H1 (cell line): ENCODE results near the gene LMAN2.

Experiments used
- CTCF ChIP-seq, 3 experiments: IDR thresholded peaks; 1 replicate in 2 of 3; 2 replicates in 1 of 3; pipeline versions ENCODE4 v1.5.1 to v1.6.1; 2011; ENCODE audit warnings: low read length in 3 of 3, mild to moderate bottlenecking in 3 of 3, inconsistent platforms in 2 of 3, low read depth in 1 of 3, moderate library complexity in 1 of 3; ENCODE audit not compliant: insufficient read depth in 1 of 3; ENCODE audit errors: control extremely low read depth in 1 of 3
- EZH2 ChIP-seq: fragments of 200-600 bp; sonication (generic); IDR thresholded peaks from 2 replicates; pipeline ENCODE4 v1.7.1; 2012; ENCODE audit warnings: low read depth, mild to moderate bottlenecking, moderate library complexity, low read length, inconsistent platforms; ENCODE audit not compliant: severe bottlenecking
- GABPA ChIP-seq: IDR thresholded peaks from 2 replicates; pipeline ENCODE4 v1.6.1; 2011; ENCODE audit warnings: mild to moderate bottlenecking, low read length, moderate library complexity, borderline replicate concordance; ENCODE audit not compliant: insufficient read depth
- KDM5A ChIP-seq: fragments of 200-600 bp; IDR thresholded peaks from 2 replicates; pipeline ENCODE4 v1.7.1; 2012; ENCODE audit warnings: mild to moderate bottlenecking, low read length, inconsistent platforms, mixed read lengths
- USF2 ChIP-seq: IDR thresholded peaks from 2 replicates; pipeline ENCODE4 v1.6.1; 2011; ENCODE audit warnings: low read length, improper control_type of control experiment

- TF ChIP-seq GABPA (no peak), CTCF (IDR thresholded peaks at IDR 0.05; ENCODE audit: control extremely low read depth in 1 of 3, insufficient read depth in 1 of 3, low read depth in 1 of 3, low read length in 3 of 3) (peak in 1 of 3 experiments; percentile 14; a peak in 1 of 4 replicates), USF2 (no peak), KDM5A (no peak), EZH2 (no peak)
Measured at GRCh38 chr5:177367323-177367848, 15.9 kb upstream of the LMAN2 start.
